IPS-18c (cell line): ENCODE data around the gene ALK.

Experiments
- H3K4me3 ChIP-seq: 2 replicates; pipeline ENCODE4 v1.7.0; 2013; ENCODE audit warnings: low read depth, mild to moderate bottlenecking, low read length, moderate library complexity; ENCODE audit not compliant: insufficient read depth
- H3K9me3 ChIP-seq: one replicate; pipeline ENCODE4 v1.6.1; 2013; ENCODE audit warnings: mild to moderate bottlenecking, low read length, moderate library complexity; ENCODE audit not compliant: control insufficient read depth, insufficient read depth

The ALK gene

GRCh38 chr2:29227935-29228675, 693.3 kb downstream of the ALK start:
- Histone ChIP-seq H3K9me3 (no peaks in the 10 kb centered on the region), H3K4me3 (no peak overlapping the region)

GRCh38 chr2:29226808-29227207, 694.6 kb downstream of the ALK start:
- no peaks in the 10 kb centered on the region for H3K9me3 ChIP-seq
- H3K4me3 ChIP-seq, result no peak overlapping the region

- Histone ChIP-seq H3K9me3 (no peaks in the 10 kb centered on the region), H3K4me3 (no peak overlapping the region)
These were observed 695.0 kb downstream of the ALK start for GRCh38 chr2:29226375-29226774.

GRCh38 chr2:29225814-29226213, 695.6 kb downstream of the ALK start:
- no peaks in the 10 kb centered on the region for H3K9me3 ChIP-seq
- no peak overlapping the region for H3K4me3 ChIP-seq

- Histone ChIP-seq H3K9me3 (no peaks in the 10 kb centered on the region), H3K4me3 (no peak overlapping the region)
These were observed 696.5 kb downstream of the ALK start for GRCh38 chr2:29224693-29225551.

GRCh38 chr2:29223851-29224692, 697.3 kb downstream of the ALK start:
- H3K4me3 ChIP-seq, result no peak overlapping the region
- H3K9me3 ChIP-seq, result no peaks in the 10 kb centered on the region

GRCh38 chr2:29223257-29223656, 698.1 kb downstream of the ALK start:
- Histone ChIP-seq H3K4me3 (no peak overlapping the region), H3K9me3 (no peaks in the 10 kb centered on the region)

GRCh38 chr2:29222381-29223179, 698.8 kb downstream of the ALK start:
- H3K4me3 ChIP-seq, result no peak overlapping the region
- H3K9me3 ChIP-seq, result no peaks in the 10 kb centered on the region

- Histone ChIP-seq H3K4me3 (no peak overlapping the region), H3K9me3 (no peaks in the 10 kb centered on the region)
These were observed 700.7 kb downstream of the ALK start for GRCh38 chr2:29220506-29221270.

- no peak overlapping the region for H3K4me3 ChIP-seq
These were observed 702.0 kb downstream of the ALK start for GRCh38 chr2:29219374-29219773.

GRCh38 chr2:29218550-29219125, 702.7 kb downstream of the ALK start:
- no peak overlapping the region for H3K4me3 ChIP-seq
- H3K9me3 ChIP-seq, result no peaks in the 10 kb centered on the region

More at GRCh38 chr2:29219374-29219773, 702.0 kb downstream of the ALK start:
- no peaks in the 10 kb centered on the region for H3K9me3 ChIP-seq

- H3K4me3 ChIP-seq, result no peak overlapping the region
- H3K9me3 ChIP-seq, result no peaks in the 10 kb centered on the region
These were observed 703.3 kb downstream of the ALK start for GRCh38 chr2:29218071-29218470.

- no peaks in the 10 kb centered on the region for H3K9me3 ChIP-seq
- H3K4me3 ChIP-seq, result no peak overlapping the region
These were observed 704.8 kb downstream of the ALK start for GRCh38 chr2:29216609-29216909.

GRCh38 chr2:29215739-29216608, 705.4 kb downstream of the ALK start:
- Histone ChIP-seq H3K4me3 (no peak overlapping the region), H3K9me3 (no peaks in the 10 kb centered on the region)

GRCh38 chr2:29215073-29215472, 706.3 kb downstream of the ALK start:
- H3K9me3 ChIP-seq, result no peaks in the 10 kb centered on the region

More at GRCh38 chr2:29215073-29215472, 706.3 kb downstream of the ALK start:
- no peak overlapping the region for H3K4me3 ChIP-seq
